ENCODE data around the gene LCP1. TPM values are rescaled to one million over a fixed set of nuclear protein-coding genes. Genes with fewer than 3 reads are reported as not detected.

Gene LCP1
- total and polyA plus RNA-seq, 5 donors from 2014 or later = 516 to 1,155 (median 1,019) TPM

DNA sequence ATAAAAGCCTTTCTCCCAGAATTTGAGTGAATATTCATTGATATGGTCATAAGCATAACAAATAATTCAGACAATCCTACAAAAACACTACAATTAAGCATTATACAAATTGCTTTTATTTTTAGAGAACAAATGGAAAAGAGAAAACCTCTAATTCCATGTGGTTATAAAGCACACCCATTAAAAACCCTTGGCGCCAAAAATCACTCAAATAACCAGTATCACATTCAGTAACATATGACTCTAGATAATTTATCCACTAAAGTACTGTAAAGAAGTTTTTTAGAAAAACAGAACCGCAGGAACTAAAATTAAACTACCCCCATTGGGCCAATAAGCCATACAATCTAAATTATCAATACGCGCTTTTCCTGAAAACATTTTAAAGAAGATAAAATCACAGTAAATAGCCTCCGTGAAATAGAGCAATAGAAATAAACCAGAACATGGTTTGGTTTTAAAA lies 569 bp downstream of the LCP1 start:
- Histone ChIP-seq H3K4me3 (ENCODE audit: low read depth, low read length) (peak overlapping the region; percentile 100), H3K4me1 (ENCODE audit: control insufficient read depth, insufficient read depth, low read length, poor library complexity, severe bottlenecking) (peaks cover 73% of the 10 kb centered on the region)

DNA sequence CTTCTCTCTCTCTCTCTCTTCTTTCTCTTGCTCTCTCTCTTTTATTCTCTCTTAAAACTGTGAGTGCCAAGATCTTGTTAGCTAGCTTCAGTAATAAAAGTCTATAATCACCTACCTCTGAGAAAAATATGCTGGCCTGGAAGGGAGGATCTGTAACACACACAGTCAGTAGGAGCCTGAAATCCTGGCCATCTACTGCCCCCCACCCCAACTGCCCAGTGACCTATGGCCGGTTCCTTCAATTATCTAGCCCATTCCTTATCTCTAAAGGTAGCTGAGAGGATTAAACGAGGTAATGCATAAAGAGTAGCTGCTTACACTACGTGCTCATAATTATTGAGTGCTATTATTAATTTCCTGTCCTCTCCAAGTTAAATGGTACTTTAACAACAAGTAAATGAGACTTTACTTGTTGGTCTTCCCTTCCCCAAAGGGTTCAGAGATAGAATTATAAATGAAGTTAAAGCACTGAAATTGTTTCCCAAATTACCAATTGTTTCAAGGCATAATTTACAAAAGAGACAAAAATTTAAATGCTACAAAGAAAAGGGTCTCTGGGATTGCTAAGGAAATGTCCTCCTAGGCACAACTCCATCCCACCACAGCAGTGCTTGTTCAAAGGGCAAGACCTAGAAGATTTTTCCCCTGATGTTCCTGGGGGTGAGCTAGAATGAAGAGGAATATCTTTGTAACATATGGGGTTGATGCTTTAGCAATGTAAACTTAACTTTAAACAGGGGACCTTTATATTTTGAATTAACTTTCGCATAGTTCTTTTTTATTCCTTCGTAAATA lies 1.8 kb downstream of the LCP1 start:
- Mint-ChIP-seq H3K4me3 (peak overlapping the region; percentile 95 to 99 (median 97)), H3K36me3 (peaks cover 22% of the 10 kb centered on the region), H3K27me3 (no peaks in the 10 kb centered on the region), H3K27ac (peak overlapping the region; percentile 59 to 98 (median 90)), H3K4me1 (peaks cover 31 to 76% (median 69%) of the 10 kb centered on the region in 4 donors), H3K9me3 (peaks cover 0 to 3% (median 0%) of the 10 kb centered on the region in 7 donors)
- Histone ChIP-seq H3K4me1 (ENCODE audit: control insufficient read depth, insufficient read depth, low read length, poor library complexity, severe bottlenecking) (peaks cover 81% of the 10 kb centered on the region), H3K9me3 (ENCODE audit: control insufficient read depth in 2 of 2, low read length in 2 of 2) (no peaks in the 10 kb centered on the region), H3K36me3 (ENCODE audit: control insufficient read depth, insufficient read depth, low read length) (no peaks in the 10 kb centered on the region), H3K4me3 (ENCODE audit: low read depth, low read length) (peak overlapping the region; percentile 100), H3K27me3 (ENCODE audit: control insufficient read depth, insufficient read depth, low read length) (no peaks in the 10 kb centered on the region), H3K27ac (ENCODE audit: insufficient read depth, low read length, poor library complexity, severe bottlenecking) (peak overlapping the region; percentile 94)
- ATAC-seq (ENCODE audit: low read depth in 2 of 2) (no peak), DNase-seq (no peak)

More for the DNA sequence above, 569 bp downstream of the LCP1 start:
- H3K27ac Mint-ChIP-seq = peak overlapping the region; percentile 95 to 99 (median 98)
- H3K9me3 Mint-ChIP-seq = peaks cover 0 to 3% (median 0%) of the 10 kb centered on the region in 7 donors
- H3K27me3 Mint-ChIP-seq = no peaks in the 10 kb centered on the region
- Histone ChIP-seq H3K27me3 (ENCODE audit: control insufficient read depth, insufficient read depth, low read length) (no peaks in the 10 kb centered on the region), H3K9me3 (ENCODE audit: control insufficient read depth in 2 of 2, low read length in 2 of 2) (no peaks in the 10 kb centered on the region), H3K27ac (ENCODE audit: insufficient read depth, low read length, poor library complexity, severe bottlenecking) (peak overlapping the region; percentile 94), H3K36me3 (ENCODE audit: control insufficient read depth, insufficient read depth, low read length) (no peaks in the 10 kb centered on the region)
- ATAC-seq (ENCODE audit: low read depth in 2 of 2) (no peak), DNase-seq (no peak)
- H3K4me3 Mint-ChIP-seq = peak overlapping the region; percentile 95 to 99 (median 97)
- H3K4me1 Mint-ChIP-seq = peaks cover 20 to 70% (median 61%) of the 10 kb centered on the region in 4 donors
- peaks cover 14% of the 10 kb centered on the region for H3K36me3 Mint-ChIP-seq

DNA sequence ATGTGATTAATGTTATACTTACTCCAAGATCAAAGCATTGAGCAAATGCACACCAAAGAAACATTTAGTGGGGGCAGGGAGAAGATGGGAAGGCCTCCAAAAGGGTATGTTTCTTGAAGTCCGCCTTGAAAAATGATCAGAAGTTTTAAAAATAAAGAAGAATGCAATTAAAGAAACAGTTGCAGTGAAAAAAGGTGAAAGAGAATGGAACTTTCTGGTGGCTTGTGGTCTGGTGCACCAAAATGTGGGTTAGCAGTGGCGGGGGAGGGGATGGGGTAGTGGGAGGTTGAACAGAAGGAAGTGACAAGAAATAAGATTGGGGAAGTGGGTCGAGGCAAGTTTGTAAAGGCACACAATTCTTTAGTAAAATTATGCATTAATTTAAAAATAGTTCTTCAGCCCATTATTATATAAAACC lies 2.5 kb downstream of the LCP1 start:
- H3K4me1 Mint-ChIP-seq = peaks cover 31 to 76% (median 69%) of the 10 kb centered on the region in 4 donors
- ATAC-seq (ENCODE audit: low read depth in 2 of 2) (no peak), DNase-seq (peak; percentile 67 to 80 (median 79))
- Histone ChIP-seq H3K4me1 (ENCODE audit: control insufficient read depth, insufficient read depth, low read length, poor library complexity, severe bottlenecking) (peaks cover 81% of the 10 kb centered on the region), H3K36me3 (ENCODE audit: control insufficient read depth, insufficient read depth, low read length) (no peaks in the 10 kb centered on the region), H3K9me3 (ENCODE audit: control insufficient read depth in 2 of 2, low read length in 2 of 2) (no peaks in the 10 kb centered on the region), H3K4me3 (ENCODE audit: low read depth, low read length) (peak overlapping the region; percentile 100), H3K27me3 (ENCODE audit: control insufficient read depth, insufficient read depth, low read length) (no peaks in the 10 kb centered on the region), H3K27ac (ENCODE audit: insufficient read depth, low read length, poor library complexity, severe bottlenecking) (peak overlapping the region; percentile 94)
- no peaks in the 10 kb centered on the region for H3K27me3 Mint-ChIP-seq
- H3K9me3 Mint-ChIP-seq = peaks cover 0 to 3% (median 0%) of the 10 kb centered on the region in 7 donors
- peak overlapping the region; percentile 59 to 98 (median 90) for H3K27ac Mint-ChIP-seq
- peak overlapping the region; percentile 95 to 99 (median 97) for H3K4me3 Mint-ChIP-seq
- peaks cover 26% of the 10 kb centered on the region for H3K36me3 Mint-ChIP-seq

DNA sequence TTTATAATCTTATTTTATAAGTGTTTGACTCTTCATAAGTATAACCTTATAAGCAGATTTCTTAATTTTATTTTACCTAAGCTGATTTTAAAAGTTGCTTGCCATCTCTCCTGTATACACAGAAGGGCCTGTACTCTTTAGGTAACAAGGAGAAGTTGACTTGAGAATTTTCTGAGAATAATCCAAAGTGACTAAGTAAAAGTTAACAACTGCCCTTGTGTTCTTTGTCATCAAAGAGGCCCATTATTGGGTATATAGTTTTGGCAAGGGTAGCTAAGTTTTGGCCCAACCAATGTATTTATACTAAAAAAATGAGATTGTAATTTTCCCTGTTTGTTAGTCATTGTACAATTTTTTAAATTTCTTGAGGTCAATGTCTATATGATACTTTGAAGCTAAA lies 3.2 kb downstream of the LCP1 start:
- no peaks in the 10 kb centered on the region for H3K9me3 ChIP-seq (ENCODE audit: control insufficient read depth in 2 of 2, low read length in 2 of 2)
- peaks cover under 1% of the 10 kb centered on the region for H3K36me3 ChIP-seq (ENCODE audit: control insufficient read depth, insufficient read depth, low read length)
- H3K4me1 Mint-ChIP-seq = peaks cover 24 to 76% (median 67%) of the 10 kb centered on the region in 4 donors
- H3K27me3 Mint-ChIP-seq = no peaks in the 10 kb centered on the region
- DNase-seq (no peak), ATAC-seq (ENCODE audit: low read depth in 2 of 2) (no peak)
- H3K4me3 ChIP-seq (ENCODE audit: low read depth, low read length) = peak overlapping the region; percentile 100
- peaks cover 0 to 3% (median 0%) of the 10 kb centered on the region in 7 donors for H3K9me3 Mint-ChIP-seq
- H3K27ac ChIP-seq (ENCODE audit: insufficient read depth, low read length, poor library complexity, severe bottlenecking) = peak overlapping the region; percentile 94
- peaks cover 82% of the 10 kb centered on the region for H3K4me1 ChIP-seq (ENCODE audit: control insufficient read depth, insufficient read depth, low read length, poor library complexity, severe bottlenecking)
- peak overlapping the region; percentile 95 to 99 (median 97) for H3K4me3 Mint-ChIP-seq
- no peaks in the 10 kb centered on the region for H3K27me3 ChIP-seq (ENCODE audit: control insufficient read depth, insufficient read depth, low read length)
- H3K36me3 Mint-ChIP-seq = peaks cover 27% of the 10 kb centered on the region
- H3K27ac Mint-ChIP-seq = peak overlapping the region; percentile 59 to 98 (median 90)

DNA sequence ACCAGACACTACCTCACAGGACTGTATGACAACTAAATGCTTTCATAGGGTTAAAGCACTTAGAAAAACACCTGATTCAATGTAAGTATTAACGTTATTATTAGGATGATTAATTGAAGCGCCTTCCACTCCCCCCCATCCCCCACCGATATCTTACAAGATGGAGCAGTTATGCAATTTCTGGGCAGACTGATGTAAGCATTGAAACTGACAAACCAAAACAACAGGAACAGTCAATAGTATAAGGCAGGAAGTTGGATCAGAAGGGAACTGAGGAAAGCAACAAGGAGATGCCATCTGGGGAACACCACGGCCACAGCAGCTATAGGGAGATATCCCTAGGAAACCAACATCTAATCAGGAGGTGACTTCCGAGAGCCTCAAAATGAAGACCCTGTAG lies 3.8 kb downstream of the LCP1 start:
- peaks cover 82% of the 10 kb centered on the region for H3K4me1 ChIP-seq (ENCODE audit: control insufficient read depth, insufficient read depth, low read length, poor library complexity, severe bottlenecking)
- Mint-ChIP-seq H3K9me3 (peaks cover 0 to 3% (median 0%) of the 10 kb centered on the region in 7 donors), H3K27me3 (no peaks in the 10 kb centered on the region), H3K4me1 (peaks cover 21 to 76% (median 67%) of the 10 kb centered on the region in 4 donors), H3K27ac (peak overlapping the region; percentile 90 to 98 (median 96)), H3K36me3 (peaks cover 31% of the 10 kb centered on the region), H3K4me3 (peak overlapping the region; percentile 83 to 99 (median 96))
- peak overlapping the region; percentile 100 for H3K4me3 ChIP-seq (ENCODE audit: low read depth, low read length)
- no peak for DNase-seq
- H3K36me3 ChIP-seq (ENCODE audit: control insufficient read depth, insufficient read depth, low read length) = peaks cover 4% of the 10 kb centered on the region
- H3K27me3 ChIP-seq (ENCODE audit: control insufficient read depth, insufficient read depth, low read length) = no peaks in the 10 kb centered on the region
- peak overlapping the region; percentile 94 for H3K27ac ChIP-seq (ENCODE audit: insufficient read depth, low read length, poor library complexity, severe bottlenecking)
- H3K9me3 ChIP-seq (ENCODE audit: control insufficient read depth in 2 of 2, low read length in 2 of 2) = no peaks in the 10 kb centered on the region
- no peak for ATAC-seq (ENCODE audit: low read depth in 2 of 2)

DNA sequence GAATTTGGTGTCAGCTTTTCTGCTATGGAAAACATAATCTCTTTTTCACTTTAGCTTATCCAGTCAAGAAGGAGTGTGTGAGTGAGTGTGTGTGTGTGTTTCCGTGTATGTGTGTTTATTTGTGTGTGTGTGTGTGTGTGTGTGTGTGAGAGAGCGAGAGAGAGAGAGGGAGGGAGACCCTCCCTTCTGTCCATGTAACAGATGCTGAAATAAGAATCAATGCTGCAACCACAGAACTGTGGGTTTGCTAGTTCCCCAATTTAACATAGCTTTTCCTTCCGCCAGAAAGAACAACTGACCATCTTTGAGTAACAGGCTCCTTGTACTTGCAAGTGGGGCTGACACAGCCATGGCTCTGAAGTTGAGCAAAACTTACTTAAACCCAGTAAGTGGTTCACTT lies 5.2 kb downstream of the LCP1 start:
- H3K9me3 Mint-ChIP-seq = peaks cover 0 to 3% (median 0%) of the 10 kb centered on the region in 7 donors
- peaks cover 28 to 79% (median 71%) of the 10 kb centered on the region in 4 donors for H3K4me1 Mint-ChIP-seq
- no peaks in the 10 kb centered on the region for H3K27me3 ChIP-seq (ENCODE audit: control insufficient read depth, insufficient read depth, low read length)
- ATAC-seq (ENCODE audit: low read depth in 2 of 2) (peak in 1 of 2 donors; percentile 13), DNase-seq (no peak)
- peaks cover 36% of the 10 kb centered on the region for H3K36me3 Mint-ChIP-seq
- no peaks in the 10 kb centered on the region for H3K9me3 ChIP-seq (ENCODE audit: control insufficient read depth in 2 of 2, low read length in 2 of 2)
- no peaks in the 10 kb centered on the region for H3K27me3 Mint-ChIP-seq
- H3K36me3 ChIP-seq (ENCODE audit: control insufficient read depth, insufficient read depth, low read length) = peaks cover 4% of the 10 kb centered on the region
- peak overlapping the region; percentile 88 for H3K4me3 ChIP-seq (ENCODE audit: low read depth, low read length)
- peaks cover 86% of the 10 kb centered on the region for H3K4me1 ChIP-seq (ENCODE audit: control insufficient read depth, insufficient read depth, low read length, poor library complexity, severe bottlenecking)
- H3K4me3 Mint-ChIP-seq = peak overlapping the region; percentile 83 to 99 (median 96)
- peak overlapping the region; percentile 90 to 98 (median 96) for H3K27ac Mint-ChIP-seq
- peak overlapping the region; percentile 94 for H3K27ac ChIP-seq (ENCODE audit: insufficient read depth, low read length, poor library complexity, severe bottlenecking)

DNA sequence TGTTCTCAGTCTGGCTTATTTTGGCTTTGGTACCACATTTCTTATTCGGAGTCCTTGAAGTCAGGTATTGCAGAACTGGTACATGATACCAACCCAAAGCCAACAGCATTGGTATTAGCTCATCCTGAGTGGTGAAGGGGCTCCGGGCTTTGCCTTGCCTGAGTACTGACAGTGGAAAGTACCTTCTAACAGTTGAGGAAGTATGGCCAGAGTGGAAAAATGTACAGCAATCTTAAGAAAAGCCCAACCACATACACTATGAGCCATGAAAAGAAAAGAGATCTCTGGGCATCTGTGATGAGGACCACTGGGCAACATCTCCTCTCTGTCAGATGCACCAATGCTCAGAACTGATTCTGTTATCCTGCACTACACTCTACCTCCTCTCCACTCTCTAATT lies 8.3 kb downstream of the LCP1 start:
- Histone ChIP-seq H3K4me3 (ENCODE audit: low read depth, low read length) (peak overlapping the region; percentile 88), H3K27ac (ENCODE audit: insufficient read depth, low read length, poor library complexity, severe bottlenecking) (peak overlapping the region; percentile 94), H3K4me1 (ENCODE audit: control insufficient read depth, insufficient read depth, low read length, poor library complexity, severe bottlenecking) (peaks cover 97% of the 10 kb centered on the region), H3K27me3 (ENCODE audit: control insufficient read depth, insufficient read depth, low read length) (no peaks in the 10 kb centered on the region), H3K36me3 (ENCODE audit: control insufficient read depth, insufficient read depth, low read length) (peaks cover 6% of the 10 kb centered on the region), H3K9me3 (ENCODE audit: control insufficient read depth in 2 of 2, low read length in 2 of 2) (no peaks in the 10 kb centered on the region)
- ATAC-seq (ENCODE audit: low read depth in 2 of 2) (no peak), DNase-seq (no peak)
- Mint-ChIP-seq H3K27ac (peak overlapping the region; percentile 90 to 100 (median 95)), H3K9me3 (no peaks in the 10 kb centered on the region), H3K36me3 (peaks cover 39% of the 10 kb centered on the region), H3K27me3 (no peaks in the 10 kb centered on the region), H3K4me1 (peaks cover 50 to 99% (median 90%) of the 10 kb centered on the region in 4 donors), H3K4me3 (peak overlapping the region; percentile 89 to 99 (median 96))

Data from CD4-positive, CD25-positive, alpha-beta regulatory T cell (primary cell).